Activated CD4-positive, alpha-beta T cell treated with anti-CD3 and anti-CD28 coated beads, Interleukin-2, amount 50 U/mL, for 1 hour (primary cell): ENCODE measurements around the gene ZNF423.
A peak's percentile ranks its signal among the peaks of the same experiment; 100 is the strongest.

ENCODE experiments used
- DNase-seq: peaks from one replicate; pipeline ENCODE4 v3.0.0-alpha.2; 2020

The ZNF423 gene

GRCh38 chr16:49545243-49545642 lies 310.7 kb downstream of the ZNF423 start:
- no peak for DNase-seq

DNA sequence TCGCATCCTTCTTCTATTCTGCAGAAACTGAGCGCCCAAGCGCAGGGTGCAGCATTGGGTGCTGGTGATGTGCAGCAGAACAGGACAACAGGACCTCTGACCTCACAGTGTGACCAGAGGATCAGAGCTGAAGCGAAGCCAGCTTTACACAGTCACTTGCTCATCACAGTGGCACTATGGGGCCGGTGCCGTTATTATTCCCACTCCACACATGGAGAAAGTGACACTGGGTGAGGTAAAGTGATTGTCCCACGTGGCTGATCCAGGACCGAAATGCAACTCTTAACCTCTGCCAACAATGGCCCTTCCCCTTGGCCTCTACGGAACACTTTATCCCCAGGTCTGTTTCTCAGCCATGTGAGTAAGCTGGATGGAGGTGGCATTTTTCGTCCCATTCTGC lies 311.1 kb downstream of the ZNF423 start:
- no peak for DNase-seq

DNA sequence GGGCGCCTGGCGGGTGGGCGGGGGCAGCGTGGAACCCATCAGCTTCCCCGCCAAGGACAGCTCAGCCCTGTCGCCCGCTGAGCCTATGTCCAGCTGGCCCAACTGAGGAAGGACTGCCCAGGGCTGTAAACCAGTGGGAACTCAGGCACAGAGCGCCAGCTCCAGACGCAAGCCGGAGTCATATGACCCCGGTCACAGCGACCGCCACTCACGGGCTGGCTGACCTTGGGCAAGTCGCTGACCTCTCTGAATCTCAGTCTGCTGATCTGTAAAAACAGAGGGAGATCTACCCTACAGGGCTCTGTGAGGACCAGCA lies 312.3 kb downstream of the ZNF423 start:
- no peak for DNase-seq

DNA sequence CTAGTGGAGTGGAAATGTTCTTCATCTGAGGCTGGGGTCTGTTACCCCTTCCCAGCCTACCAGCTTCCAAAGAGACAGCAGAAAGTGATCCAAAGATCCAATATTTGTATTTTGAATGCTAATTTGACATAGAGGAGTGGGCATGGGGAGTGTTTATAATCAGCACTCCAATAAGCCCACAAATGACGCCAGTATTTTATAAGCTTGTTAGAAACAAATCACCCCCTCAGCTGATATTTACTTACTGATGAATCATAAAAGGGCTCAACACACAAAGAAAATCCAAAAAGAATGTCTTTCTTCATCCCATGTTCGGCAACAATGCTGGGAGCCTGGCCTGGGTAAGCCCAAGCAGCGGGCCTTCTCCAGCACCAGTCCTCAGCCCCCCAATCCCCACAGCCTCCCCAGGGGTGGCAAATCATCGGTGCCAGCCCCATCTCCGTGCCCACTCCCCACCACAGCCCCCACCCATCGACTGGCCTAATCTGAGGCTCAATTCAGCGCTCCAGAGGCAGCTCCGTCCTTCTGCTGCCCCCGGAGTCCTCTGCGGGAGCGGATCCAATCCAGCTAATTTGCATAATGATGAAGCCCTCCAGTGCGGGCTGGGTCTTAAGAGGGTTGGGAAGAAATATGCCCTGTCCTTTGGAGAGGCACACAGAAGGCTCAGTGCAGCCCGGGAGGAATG lies 312.8 kb downstream of the ZNF423 start:
- no peak for DNase-seq

GRCh38 chr16:49542391-49542891 lies 313.5 kb downstream of the ZNF423 start:
- no peak for DNase-seq

- no peak for DNase-seq
These were observed 315.1 kb downstream of the ZNF423 start for GRCh38 chr16:49540836-49541235.

- no peak for DNase-seq
These were observed 316.2 kb downstream of the ZNF423 start for GRCh38 chr16:49539758-49540157.

GRCh38 chr16:49537924-49538459 lies 317.9 kb downstream of the ZNF423 start:
- DNase-seq = no peak

- DNase-seq = no peak
These were observed 320.9 kb downstream of the ZNF423 start for GRCh38 chr16:49534901-49535610.

GRCh38 chr16:49533422-49533821 lies 322.5 kb downstream of the ZNF423 start:
- no peak for DNase-seq

GRCh38 chr16:49532873-49533272 lies 323.0 kb downstream of the ZNF423 start:
- DNase-seq = no peak

GRCh38 chr16:49531931-49532840 lies 323.7 kb downstream of the ZNF423 start:
- no peak for DNase-seq

GRCh38 chr16:49531425-49531824 lies 324.5 kb downstream of the ZNF423 start:
- no peak for DNase-seq

- DNase-seq = no peak
These were observed 325.4 kb downstream of the ZNF423 start for GRCh38 chr16:49530427-49530970.

- no peak for DNase-seq
These were observed 326.4 kb downstream of the ZNF423 start for GRCh38 chr16:49529411-49530045.

DNA sequence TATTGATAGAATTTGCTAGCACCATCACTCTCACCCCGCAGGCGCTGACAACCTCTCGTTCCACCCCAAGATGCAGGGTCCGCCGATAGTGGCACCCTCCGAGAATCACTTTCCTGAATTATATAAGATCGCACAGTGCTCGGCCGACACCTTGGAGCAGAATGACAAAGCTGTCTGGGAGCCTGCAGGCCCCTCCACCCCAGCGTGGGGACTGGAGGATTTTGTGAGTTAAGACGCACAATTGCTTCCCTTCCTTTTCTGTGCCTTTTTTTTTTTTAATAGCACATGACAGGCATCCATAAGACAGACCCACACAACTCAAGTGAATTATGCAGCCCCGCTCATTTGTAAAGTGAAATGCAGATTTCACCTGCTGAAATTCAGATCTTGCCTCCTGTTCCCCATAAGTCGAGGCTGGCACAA lies 327.0 kb downstream of the ZNF423 start:
- no peak for DNase-seq

- peak; percentile 19 for DNase-seq
These were observed 327.6 kb downstream of the ZNF423 start for GRCh38 chr16:49528060-49528865.

GRCh38 chr16:49527611-49528010 lies 328.3 kb downstream of the ZNF423 start:
- no peak for DNase-seq

DNA sequence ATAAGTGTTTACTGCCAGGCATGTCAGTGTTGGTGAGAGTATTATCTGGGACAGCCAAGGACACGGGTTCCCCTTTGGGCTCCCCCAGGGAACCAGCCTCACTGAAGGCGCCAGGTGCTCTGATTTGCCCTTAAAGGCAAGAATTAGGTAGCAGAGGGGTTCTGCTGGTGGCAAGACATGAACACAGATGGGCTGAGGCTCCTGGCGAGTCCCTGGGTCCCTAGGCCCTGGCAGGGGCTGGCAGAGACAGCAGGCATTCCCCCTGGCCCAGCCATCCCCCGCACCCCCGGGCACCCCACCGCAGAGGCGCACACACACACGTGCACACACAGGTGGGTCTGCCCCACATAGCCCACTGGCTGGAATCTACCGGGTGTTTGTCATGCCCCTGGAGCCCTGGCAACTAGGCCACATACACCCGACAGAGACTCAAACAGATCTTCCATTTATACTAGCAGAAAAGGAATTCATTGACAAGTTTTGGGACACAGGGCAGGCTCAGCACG lies 329.0 kb downstream of the ZNF423 start:
- DNase-seq = no peak

- no peak for DNase-seq
These were observed 331.0 kb downstream of the ZNF423 start for GRCh38 chr16:49524947-49525315.

GRCh38 chr16:49524216-49524946 lies 331.5 kb downstream of the ZNF423 start:
- no peak for DNase-seq
